Liver (tissue), 9 donors: ENCODE measurements around the gene RANBP17. TPM values are rescaled to one million over a fixed set of nuclear protein-coding genes. Genes with fewer than 3 reads are reported as not detected.

ENCODE experiments used
- DNase-seq: peaks from one replicate; pipeline ENCODE4 v3.0.0-alpha.2; 2017; ENCODE audit warnings: low spot score
- H3K27ac ChIP-seq, 2 donors: one replicate each; pipeline ENCODE4 v1.7.0; 2013; ENCODE audit warnings: inconsistent platforms in 2 of 2, low read length in 2 of 2, control low read depth in 1 of 2, low read depth in 1 of 2, mild to moderate bottlenecking in 1 of 2
- H3K27me3 ChIP-seq, 4 donors: one replicate each; pipeline versions ENCODE4 v1.6.1 to v1.7.0; 2013; ENCODE audit warnings: low read length in 3 of 4, inconsistent platforms in 1 of 4, mild to moderate bottlenecking in 1 of 4, moderate library complexity in 1 of 4; ENCODE audit not compliant: control insufficient read depth in 4 of 4, insufficient read depth in 4 of 4
- H3K36me3 ChIP-seq, 4 donors: one replicate each; pipeline versions ENCODE4 v1.6.1 to v1.7.0; 2013; ENCODE audit warnings: low read length in 3 of 4, mild to moderate bottlenecking in 3 of 4, low read depth in 1 of 4, moderate library complexity in 1 of 4; ENCODE audit not compliant: control insufficient read depth in 4 of 4, insufficient read depth in 3 of 4
- H3K4me1 ChIP-seq, 4 donors: one replicate each; pipeline versions ENCODE4 v1.6.1 to v1.7.0; 2013; ENCODE audit warnings: low read length in 3 of 4, mild to moderate bottlenecking in 3 of 4, moderate library complexity in 1 of 4; ENCODE audit not compliant: control insufficient read depth in 4 of 4, insufficient read depth in 4 of 4
- H3K4me3 ChIP-seq, 3 donors: one replicate each; pipeline versions ENCODE4 v1.6.1 to v1.7.0; 2013; ENCODE audit warnings: low read length in 3 of 3, control low read depth in 1 of 3, low read depth in 1 of 3, mild to moderate bottlenecking in 1 of 3
- H3K9ac ChIP-seq, 2 donors: one replicate each; pipeline ENCODE4 v1.7.0; 2013; ENCODE audit warnings: low read length in 2 of 2, mild to moderate bottlenecking in 2 of 2, moderate library complexity in 2 of 2, control low read depth in 1 of 2, low read depth in 1 of 2
- H3K9me3 ChIP-seq, 4 donors: one replicate each; pipeline versions ENCODE4 v1.6.1 to v1.7.0; 2013; ENCODE audit warnings: low read length in 3 of 4; ENCODE audit not compliant: control insufficient read depth in 4 of 4
- CTCF ChIP-seq: fragments of 150-350 bp; IDR thresholded peaks from 2 replicates; pipeline ENCODE4 v1.5.1; 2017; ENCODE audit warnings: improper control_type of control experiment, low read depth, low read length; ENCODE audit not compliant: missing input control
- EGR1 ChIP-seq, 2 donors: IDR thresholded peaks; 2 replicates each; pipeline ENCODE4 v1.6.1; 2016 to 2018; ENCODE audit warnings: antibody characterized with exemption in 2 of 2, low read depth in 2 of 2
- FOXA1 ChIP-seq: IDR thresholded peaks from 2 replicates; pipeline ENCODE4 v1.6.1; 2016; ENCODE audit warnings: antibody characterized with exemption
- FOXA2 ChIP-seq: IDR thresholded peaks from 2 replicates; pipeline ENCODE4 v1.6.1; 2016; ENCODE audit warnings: antibody characterized with exemption
- GABPA ChIP-seq, 2 donors: IDR thresholded peaks in 1 of 2; conservative IDR thresholded peaks in 1 of 2; 2 replicates each; pipeline ENCODE4 v1.6.1; 2016; ENCODE audit warnings: antibody characterized with exemption in 2 of 2, mild to moderate bottlenecking in 1 of 2, moderate library complexity in 1 of 2
- HNF4A ChIP-seq, 2 donors: conservative IDR thresholded peaks; 2 replicates each; pipeline ENCODE4 v1.6.1; 2016; ENCODE audit warnings: antibody characterized with exemption in 2 of 2, mild to moderate bottlenecking in 2 of 2
- HNF4G ChIP-seq: IDR thresholded peaks from 2 replicates; pipeline ENCODE4 v1.6.1; 2016; ENCODE audit warnings: antibody characterized with exemption
- JUND ChIP-seq, 2 donors: IDR thresholded peaks; 2 replicates each; pipeline ENCODE4 v1.6.1; 2016; ENCODE audit warnings: antibody characterized with exemption in 2 of 2
- MAX ChIP-seq: IDR thresholded peaks from 2 replicates; pipeline ENCODE4 v1.6.1; 2016; ENCODE audit warnings: antibody characterized with exemption
- NR2F2 ChIP-seq: IDR thresholded peaks from 2 replicates; pipeline ENCODE4 v1.6.1; 2016; ENCODE audit warnings: antibody characterized with exemption
- RAD21 ChIP-seq, 2 donors: IDR thresholded peaks; 2 replicates each; pipeline ENCODE4 v1.6.1; 2016; ENCODE audit warnings: antibody characterized with exemption in 2 of 2, mild to moderate bottlenecking in 2 of 2
- REST ChIP-seq: IDR thresholded peaks from 2 replicates; pipeline ENCODE4 v1.6.1; 2016; ENCODE audit warnings: antibody characterized with exemption, mild to moderate bottlenecking
- RXRA ChIP-seq, 2 donors: IDR thresholded peaks; 2 replicates each; pipeline ENCODE4 v1.6.1; 2017 to 2018; ENCODE audit warnings: antibody characterized with exemption in 2 of 2, mild to moderate bottlenecking in 1 of 2
- SP1 ChIP-seq: IDR thresholded peaks from 2 replicates; pipeline ENCODE4 v1.6.1; 2018; ENCODE audit warnings: antibody characterized with exemption, mild to moderate bottlenecking
- TAF1 ChIP-seq: conservative IDR thresholded peaks from 2 replicates; pipeline ENCODE4 v1.6.1; 2016; ENCODE audit warnings: antibody characterized with exemption, mild to moderate bottlenecking
- YY1 ChIP-seq: IDR thresholded peaks from 2 replicates; pipeline ENCODE4 v1.6.1; 2016; ENCODE audit warnings: antibody characterized with exemption, mild to moderate bottlenecking
- ZBTB33 ChIP-seq: IDR thresholded peaks from 2 replicates; pipeline ENCODE4 v1.6.1; 2016; ENCODE audit warnings: antibody characterized with exemption
- WGBS: extraction: QIAGEN DNeasy Blood & Tissue Kit; methylation state at CpG from one replicate; pipeline ENCODE4 v1.1.7; 2013; 5-methylcytosine and 5-hydroxymethylcytosine counted together
- polyA plus RNA-seq, 2 donors: library from polyadenylated mRNA; stranded (reverse) in 1 of 2; unstranded in 1 of 2; fragments of 200-250 nt in 1 of 2; fragments of >200 nt in 1 of 2; fragmentation: Nextera tagmentation in 1 of 2; extraction: Ambion mirVana in 1 of 2; gene quantifications; one replicate each; pipeline versions ENCODE4 v1.2.1 to v1.2.3, GENCODE V29; 2013 to 2015
- total RNA-seq, 2 donors: library from RNA; depleted of rRNA; stranded (reverse); fragments of >200 nt; gene quantifications; one replicate each; pipeline ENCODE4 v1.2.3, GENCODE V29; 2014
- TF ChIP-seq, protein P1 (sequence below): IDR thresholded peaks from 2 replicates; pipeline ENCODE4 v1.6.1; 2016; ENCODE audit warnings: antibody characterized with exemption
- donor health status: healthy.
- donor health status: healthy.
- donor health status: healthy.
- donor health status: healthy.
- donor health status: healthy.

Gene RANBP17
- total and polyA plus RNA-seq, 4 donors: 0.83 to 10.8 (median 7.9) TPM

GRCh38 chr5:170846846-170847245 is 15.0 kb upstream of the RANBP17 start:
- Histone ChIP-seq H3K4me1 (no peaks in the 10 kb centered on the region), H3K27me3 (peaks cover 0 to 2% (median 0%) of the 10 kb centered on the region in 4 donors), H3K9ac (no peak overlapping the region), H3K4me3 (no peak overlapping the region), H3K27ac (no peak overlapping the region), H3K36me3 (no peaks in the 10 kb centered on the region), H3K9me3 (no peaks in the 10 kb centered on the region)
- TF ChIP-seq SP1: no peak
- DNase-seq: no peak

DNA sequence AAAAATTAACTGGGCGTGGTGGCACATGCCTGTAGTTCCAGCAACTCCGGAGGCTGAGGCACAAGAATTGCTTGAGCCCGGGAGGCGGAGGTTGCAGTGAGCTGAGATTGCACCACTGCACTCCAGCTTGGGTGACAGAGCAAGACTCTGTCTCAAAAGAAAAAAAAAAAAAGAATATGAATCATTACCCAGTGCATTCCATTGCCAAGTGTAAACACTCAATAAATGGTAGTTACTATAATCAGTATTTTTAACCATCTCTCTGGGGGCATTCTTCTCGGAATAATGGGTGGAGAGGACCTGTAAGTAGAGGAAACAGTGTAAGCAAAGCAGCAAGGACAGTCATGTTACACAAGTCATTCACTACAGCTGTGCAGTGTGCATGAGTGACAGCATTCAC is 13.8 kb upstream of the RANBP17 start:
- Histone ChIP-seq H3K36me3 (no peaks in the 10 kb centered on the region), H3K27me3 (peaks cover 0 to 2% (median 0%) of the 10 kb centered on the region in 4 donors), H3K4me3 (no peak overlapping the region), H3K4me1 (no peaks in the 10 kb centered on the region), H3K9ac (no peak overlapping the region), H3K9me3 (no peaks in the 10 kb centered on the region), H3K27ac (no peak overlapping the region)
- TF ChIP-seq JUND (IDR thresholded peaks at IDR 0.05) (no peak), ZBTB33 (no peak), RAD21 (IDR thresholded peaks at IDR 0.05) (no peak), REST (no peak), EGR1 (IDR thresholded peaks at IDR 0.05; ENCODE audit: low read depth in 2 of 2) (no peak), FOXA1 (no peak), YY1 (no peak), FOXA2 (no peak), MAX (no peak), HNF4G (no peak), TAF1 (no peak), HNF4A (conservative IDR thresholded peaks at IDR 0.05) (no peak), RXRA (IDR thresholded peaks at IDR 0.05) (no peak), NR2F2 (no peak), SP1 (no peak), GABPA (IDR thresholded peaks at IDR 0.05 in 1 of 2, conservative IDR thresholded peaks at IDR 0.05 in 1 of 2) (no peak), CTCF (no peak)
- TF ChIP-seq, protein P1, sequence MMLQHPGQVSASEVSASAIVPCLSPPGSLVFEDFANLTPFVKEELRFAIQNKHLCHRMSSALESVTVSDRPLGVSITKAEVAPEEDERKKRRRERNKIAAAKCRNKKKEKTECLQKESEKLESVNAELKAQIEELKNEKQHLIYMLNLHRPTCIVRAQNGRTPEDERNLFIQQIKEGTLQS: no peak
- WGBS: 86% methylated on average over 5 of the region's 5 CpGs
- no peak for DNase-seq
